Measurements from ENCODE around the gene REXO2. TPM values are rescaled to one million over a fixed set of nuclear protein-coding genes. Genes with fewer than 3 reads are reported as not detected.

Gene REXO2
- total RNA-seq, 1 experiment from 2014 or later: 119 TPM

- Histone ChIP-seq H3K27me3 (replicated peaks) (no peaks in the 10 kb centered on the region), H3K4me3 (no peak overlapping the region), H3K9me3 (replicated peaks) (no peaks in the 10 kb centered on the region), H3K4me1 (replicated peaks) (no peaks in the 10 kb centered on the region; the same call in 1 of the 2 replicates), H3K27ac (no peak overlapping the region), H3K36me3 (no peaks in the 10 kb centered on the region)
- DNase-seq (ENCODE audit: low read depth in 1 of 2, low spot score in 2 of 2): no peak
Measured at GRCh38 chr11:114416441-114416961, 22.8 kb upstream of the REXO2 start.

GRCh38 chr11:114426280-114426679 lies 13.0 kb upstream of the REXO2 start:
- Histone ChIP-seq H3K9me3 (replicated peaks) (no peaks in the 10 kb centered on the region), H3K4me3 (no peak overlapping the region), H3K36me3 (no peaks in the 10 kb centered on the region), H3K4me1 (replicated peaks) (no peaks in the 10 kb centered on the region), H3K27me3 (replicated peaks) (no peaks in the 10 kb centered on the region), H3K27ac (no peak overlapping the region)
- DNase-seq (ENCODE audit: low read depth in 1 of 2, low spot score in 2 of 2): no peak

GRCh38 chr11:114430290-114430689 lies 9.0 kb upstream of the REXO2 start:
- Histone ChIP-seq H3K4me3 (no peak overlapping the region), H3K27me3 (replicated peaks) (no peaks in the 10 kb centered on the region), H3K4me1 (replicated peaks) (no peaks in the 10 kb centered on the region), H3K27ac (no peak overlapping the region), H3K9me3 (replicated peaks) (no peaks in the 10 kb centered on the region), H3K36me3 (no peaks in the 10 kb centered on the region)
- no peak for DNase-seq (ENCODE audit: low read depth in 1 of 2, low spot score in 2 of 2)

- Histone ChIP-seq H3K36me3 (no peaks in the 10 kb centered on the region), H3K9me3 (replicated peaks) (no peaks in the 10 kb centered on the region), H3K4me1 (replicated peaks) (no peaks in the 10 kb centered on the region), H3K27ac (no peak overlapping the region), H3K4me3 (no peak overlapping the region), H3K27me3 (replicated peaks) (no peaks in the 10 kb centered on the region)
- no peak for DNase-seq (ENCODE audit: low read depth in 1 of 2, low spot score in 2 of 2)
Measured at GRCh38 chr11:114432893-114433292, 6.4 kb upstream of the REXO2 start.

- DNase-seq (ENCODE audit: low read depth in 1 of 2, low spot score in 2 of 2): no peak
- H3K27ac ChIP-seq: no peak overlapping the region
- no peaks in the 10 kb centered on the region for H3K9me3 ChIP-seq (replicated peaks)
- H3K27me3 ChIP-seq (replicated peaks): no peaks in the 10 kb centered on the region
- H3K4me1 ChIP-seq (replicated peaks): peaks cover under 1% of the 10 kb centered on the region
- no peaks in the 10 kb centered on the region for H3K36me3 ChIP-seq
- no peak overlapping the region for H3K4me3 ChIP-seq
Measured at GRCh38 chr11:114433376-114433775, 5.9 kb upstream of the REXO2 start.

GRCh38 chr11:114438303-114438702 lies 964 bp upstream of the REXO2 start:
- no peak for DNase-seq (ENCODE audit: low read depth in 1 of 2, low spot score in 2 of 2)

GRCh38 chr11:114440121-114440860 lies 1.0 kb downstream of the REXO2 start:
- Histone ChIP-seq H3K27me3 (replicated peaks) (no peaks in the 10 kb centered on the region), H3K4me3 (peak overlapping the region; percentile 90), H3K27ac (peak overlapping the region; percentile 82), H3K36me3 (peaks cover 22% of the 10 kb centered on the region), H3K9me3 (replicated peaks) (no peaks in the 10 kb centered on the region), H3K4me1 (replicated peaks) (peaks cover 20% of the 10 kb centered on the region)
- DNase-seq (ENCODE audit: low read depth in 1 of 2, low spot score in 2 of 2): no peak

More at GRCh38 chr11:114438303-114438702, 964 bp upstream of the REXO2 start:
- H3K4me1 ChIP-seq (replicated peaks): peaks cover 20% of the 10 kb centered on the region
- H3K36me3 ChIP-seq: peaks cover 14% of the 10 kb centered on the region
- H3K27ac ChIP-seq: no peak overlapping the region
- H3K9me3 ChIP-seq (replicated peaks): no peaks in the 10 kb centered on the region
- no peak overlapping the region for H3K4me3 ChIP-seq
- no peaks in the 10 kb centered on the region for H3K27me3 ChIP-seq (replicated peaks)

- no peak for DNase-seq (ENCODE audit: low read depth in 1 of 2, low spot score in 2 of 2)
- H3K4me3 ChIP-seq: no peak overlapping the region
- H3K9me3 ChIP-seq (replicated peaks): no peaks in the 10 kb centered on the region
- peaks cover 20% of the 10 kb centered on the region for H3K4me1 ChIP-seq (replicated peaks)
- peaks cover 25% of the 10 kb centered on the region for H3K36me3 ChIP-seq
- no peak overlapping the region for H3K27ac ChIP-seq
- no peaks in the 10 kb centered on the region for H3K27me3 ChIP-seq (replicated peaks)
Measured at GRCh38 chr11:114440971-114441763, 1.9 kb downstream of the REXO2 start.

GRCh38 chr11:114441921-114442320 lies 2.7 kb downstream of the REXO2 start:
- Histone ChIP-seq H3K27me3 (replicated peaks) (no peaks in the 10 kb centered on the region), H3K36me3 (peaks cover 29% of the 10 kb centered on the region), H3K4me1 (replicated peaks) (peaks cover 20% of the 10 kb centered on the region), H3K9me3 (replicated peaks) (no peaks in the 10 kb centered on the region), H3K27ac (no peak overlapping the region), H3K4me3 (no peak overlapping the region)
- DNase-seq (ENCODE audit: low read depth in 1 of 2, low spot score in 2 of 2): no peak

GRCh38 chr11:114442536-114442935 lies 3.3 kb downstream of the REXO2 start:
- no peak for DNase-seq (ENCODE audit: low read depth in 1 of 2, low spot score in 2 of 2)
- Histone ChIP-seq H3K27me3 (replicated peaks) (no peaks in the 10 kb centered on the region), H3K4me3 (no peak overlapping the region), H3K9me3 (replicated peaks) (no peaks in the 10 kb centered on the region), H3K27ac (no peak overlapping the region), H3K36me3 (peaks cover 32% of the 10 kb centered on the region), H3K4me1 (replicated peaks) (peaks cover 25% of the 10 kb centered on the region)

GRCh38 chr11:114447444-114447843 lies 8.2 kb downstream of the REXO2 start:
- peak in 1 of 2 experiments; percentile 12 for DNase-seq (ENCODE audit: low read depth in 1 of 2, low spot score in 2 of 2)
- peaks cover 20% of the 10 kb centered on the region for H3K4me1 ChIP-seq (replicated peaks)
- no peaks in the 10 kb centered on the region for H3K27me3 ChIP-seq (replicated peaks)
- H3K27ac ChIP-seq: peak overlapping the region; percentile 74
- no peak overlapping the region for H3K4me3 ChIP-seq
- H3K36me3 ChIP-seq: peaks cover 40% of the 10 kb centered on the region
- no peaks in the 10 kb centered on the region for H3K9me3 ChIP-seq (replicated peaks)

GRCh38 chr11:114447892-114448291 lies 8.6 kb downstream of the REXO2 start:
- Histone ChIP-seq H3K4me3 (no peak overlapping the region), H3K9me3 (replicated peaks) (no peaks in the 10 kb centered on the region), H3K36me3 (peaks cover 40% of the 10 kb centered on the region), H3K27ac (peak overlapping the region; percentile 74), H3K4me1 (replicated peaks) (peaks cover 20% of the 10 kb centered on the region), H3K27me3 (replicated peaks) (no peaks in the 10 kb centered on the region)
- peak in 1 of 2 experiments; percentile 40 for DNase-seq (ENCODE audit: low read depth in 1 of 2, low spot score in 2 of 2)

GRCh38 chr11:114448749-114449482 lies 9.6 kb downstream of the REXO2 start:
- peaks cover 20% of the 10 kb centered on the region for H3K4me1 ChIP-seq (replicated peaks)
- H3K27me3 ChIP-seq (replicated peaks): no peaks in the 10 kb centered on the region
- no peak overlapping the region for H3K4me3 ChIP-seq
- peaks cover 40% of the 10 kb centered on the region for H3K36me3 ChIP-seq
- peak in 1 of 2 experiments; percentile 9 for DNase-seq (ENCODE audit: low read depth in 1 of 2, low spot score in 2 of 2)
- H3K27ac ChIP-seq: peak overlapping the region; percentile 74
- no peaks in the 10 kb centered on the region for H3K9me3 ChIP-seq (replicated peaks)

Data from SJSA1 (cell line).